Activated naive CD4-positive, alpha-beta T cell treated with anti-CD3 and anti-CD28 coated beads, Interleukin-2, amount 10 ng/mL, durations not matched to agents 7 days and 5 days (primary cell): ENCODE results near the gene SLC27A5.

Source experiments
- CTCF ChIA-PET: fragments of 350-600 bp; sonication (Branson Sonifier 250); formaldehyde crosslinking; loops from one replicate; lab custom pipeline; 2021; ENCODE audit warnings: antibody characterized with exemption; lab: Charles Lee
- DNase-seq: peaks from one replicate; pipeline ENCODE4 v3.0.0-alpha.2; 2020
- H3K27ac Mint-ChIP-seq: one replicate; pipeline ENCODE4 v1.8.0; 2021; ENCODE audit warnings: mild to moderate bottlenecking, moderate library complexity, mixed read lengths
- H3K27me3 Mint-ChIP-seq: one replicate; pipeline ENCODE4 v1.8.0; 2021; ENCODE audit warnings: mild to moderate bottlenecking, mixed read lengths
- H3K36me3 Mint-ChIP-seq: one replicate; pipeline ENCODE4 v1.8.0; 2021; ENCODE audit warnings: mixed read lengths
- H3K4me1 Mint-ChIP-seq: one replicate; pipeline ENCODE4 v1.8.0; 2021; ENCODE audit warnings: mixed read lengths
- H3K4me3 Mint-ChIP-seq: one replicate; pipeline ENCODE4 v1.8.0; 2021; ENCODE audit warnings: mild to moderate bottlenecking, moderate library complexity, mixed read lengths
- H3K9me3 Mint-ChIP-seq: one replicate; pipeline ENCODE4 v1.8.0; 2021; ENCODE audit warnings: mixed read lengths

Gene SLC27A5, protein sequence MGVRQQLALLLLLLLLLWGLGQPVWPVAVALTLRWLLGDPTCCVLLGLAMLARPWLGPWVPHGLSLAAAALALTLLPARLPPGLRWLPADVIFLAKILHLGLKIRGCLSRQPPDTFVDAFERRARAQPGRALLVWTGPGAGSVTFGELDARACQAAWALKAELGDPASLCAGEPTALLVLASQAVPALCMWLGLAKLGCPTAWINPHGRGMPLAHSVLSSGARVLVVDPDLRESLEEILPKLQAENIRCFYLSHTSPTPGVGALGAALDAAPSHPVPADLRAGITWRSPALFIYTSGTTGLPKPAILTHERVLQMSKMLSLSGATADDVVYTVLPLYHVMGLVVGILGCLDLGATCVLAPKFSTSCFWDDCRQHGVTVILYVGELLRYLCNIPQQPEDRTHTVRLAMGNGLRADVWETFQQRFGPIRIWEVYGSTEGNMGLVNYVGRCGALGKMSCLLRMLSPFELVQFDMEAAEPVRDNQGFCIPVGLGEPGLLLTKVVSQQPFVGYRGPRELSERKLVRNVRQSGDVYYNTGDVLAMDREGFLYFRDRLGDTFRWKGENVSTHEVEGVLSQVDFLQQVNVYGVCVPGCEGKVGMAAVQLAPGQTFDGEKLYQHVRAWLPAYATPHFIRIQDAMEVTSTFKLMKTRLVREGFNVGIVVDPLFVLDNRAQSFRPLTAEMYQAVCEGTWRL

DNA sequence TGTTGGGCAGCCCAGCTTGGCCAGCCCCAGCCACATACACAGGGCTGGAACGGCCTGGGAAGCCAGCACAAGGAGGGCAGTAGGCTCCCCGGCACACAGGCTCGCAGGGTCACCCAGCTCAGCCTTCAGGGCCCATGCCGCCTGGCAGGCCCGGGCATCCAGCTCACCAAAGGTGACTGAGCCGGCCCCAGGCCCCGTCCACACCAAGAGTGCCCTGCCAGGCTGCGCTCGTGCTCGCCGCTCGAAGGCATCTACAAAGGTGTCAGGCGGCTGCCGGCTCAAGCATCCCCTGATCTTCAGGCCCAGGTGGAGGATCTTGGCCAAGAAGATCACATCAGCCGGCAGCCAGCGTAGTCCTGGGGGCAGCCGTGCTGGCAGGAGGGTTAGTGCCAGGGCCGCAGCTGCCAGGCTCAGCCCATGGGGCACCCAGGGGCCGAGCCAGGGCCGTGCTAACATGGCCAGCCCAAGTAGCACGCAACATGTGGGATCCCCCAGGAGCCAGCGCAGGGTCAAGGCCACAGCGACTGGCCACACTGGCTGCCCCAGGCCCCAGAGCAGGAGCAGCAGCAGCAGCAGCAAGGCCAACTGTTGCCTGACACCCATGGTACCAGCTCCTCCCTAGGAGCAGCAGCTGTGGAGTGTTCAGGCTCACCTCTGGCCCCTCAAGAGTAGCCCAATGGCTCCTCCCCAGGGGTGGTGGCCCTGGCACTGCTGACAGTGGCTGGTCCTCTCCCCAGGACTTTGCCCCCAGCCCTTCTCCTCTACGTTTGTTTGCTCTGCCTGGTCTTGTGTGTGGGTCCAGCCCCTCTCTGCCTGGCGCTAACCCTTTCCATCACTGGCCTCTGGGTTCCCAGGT is at the start of gene SLC27A5:
Gene SLC27A5 (minus strand): TSS at position 640 of the 856 bp plus-strand sequence. CDS start 37 bp downstream, at position 603.
- Mint-ChIP-seq H3K36me3 (peaks cover 18% of the 10 kb centered on the region), H3K27ac (no peak within 1 kb of the TSS), H3K9me3 (peaks cover 9% of the 10 kb centered on the region), H3K27me3 (no peaks in the 10 kb centered on the region), H3K4me1 (peaks cover 30% of the 10 kb centered on the region), H3K4me3 (no peak within 1 kb of the TSS)
- no peak for DNase-seq
- CTCF ChIA-PET, result no interaction called here

DNA sequence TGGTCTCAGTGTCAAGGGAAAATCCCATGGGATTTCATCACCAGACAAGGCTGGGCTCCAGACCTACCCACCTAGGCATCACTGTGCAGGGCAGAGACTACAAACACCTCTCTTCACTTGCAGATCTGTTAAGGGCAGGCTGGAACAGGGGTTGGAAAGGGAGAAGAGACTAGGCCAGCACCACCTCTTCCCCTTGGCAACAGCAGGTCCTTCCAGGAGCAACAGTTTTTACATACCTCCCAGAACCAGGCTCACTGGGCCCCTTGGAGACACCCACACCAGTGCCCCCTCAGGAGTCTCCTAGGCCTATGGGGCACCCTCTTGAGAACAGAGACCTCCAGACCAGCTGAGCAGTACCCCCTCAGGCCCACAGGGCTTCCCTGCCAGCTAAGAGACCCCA is 49.1 kb upstream of the SLC27A5 start:
- Mint-ChIP-seq H3K9me3 (no peaks in the 10 kb centered on the region), H3K4me3 (peak overlapping the region; percentile 83), H3K36me3 (peaks cover 37% of the 10 kb centered on the region), H3K27ac (peak overlapping the region; percentile 62), H3K4me1 (peaks cover 74% of the 10 kb centered on the region), H3K27me3 (peaks cover 8% of the 10 kb centered on the region)
- DNase-seq, result no peak
- CTCF ChIA-PET, result interaction anchor here (1.9 to 3.4 kb wide), 3 partner anchors 20 to 47 kb away, joined by 5 to 20 read pairs (median 10); partner anchors contain the start of gene ZBTB45

DNA sequence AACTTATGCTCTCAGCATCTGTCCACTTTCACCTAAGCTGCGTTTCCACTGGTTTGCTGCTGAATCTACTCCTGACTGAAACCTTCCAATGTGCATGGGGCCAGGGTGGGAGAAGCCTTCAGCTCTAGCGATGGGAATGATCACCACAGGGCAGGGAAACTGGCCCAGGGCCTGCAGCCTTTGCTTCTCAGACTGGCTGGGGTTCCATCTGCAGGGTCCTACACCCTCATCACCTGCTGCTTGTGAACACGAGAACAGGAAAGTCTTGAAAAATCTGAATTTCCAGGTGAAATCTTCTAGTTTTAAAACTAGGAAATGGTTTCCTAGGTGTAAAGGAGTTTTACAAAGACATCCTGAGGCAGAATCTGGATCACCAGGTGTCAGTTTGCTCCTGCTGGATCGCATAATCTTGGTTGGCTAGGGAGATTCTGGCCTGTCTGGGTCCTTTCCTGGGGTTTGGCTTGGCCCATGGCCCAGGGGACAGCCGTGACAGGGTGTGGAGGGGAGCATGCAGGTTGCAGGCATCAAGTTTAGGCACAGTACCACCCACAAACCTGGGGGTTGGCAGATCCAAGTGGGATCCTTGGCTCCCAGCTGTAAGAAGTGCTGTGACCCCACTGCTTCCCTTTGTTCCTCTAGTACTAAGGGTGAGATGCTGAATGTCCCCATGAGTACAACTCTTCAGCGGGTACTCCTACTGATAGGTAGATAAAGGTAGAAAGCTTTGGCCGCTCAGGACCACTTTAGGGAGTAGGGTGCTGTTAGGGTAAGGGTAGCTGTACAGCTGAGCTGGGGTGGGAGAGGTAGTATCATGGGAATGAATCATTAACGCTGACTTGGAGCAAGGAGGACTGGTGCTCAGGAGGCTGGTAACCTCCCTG is 48.5 kb upstream of the SLC27A5 start:
- peaks cover 76% of the 10 kb centered on the region for H3K4me1 Mint-ChIP-seq
- DNase-seq, result no peak
- H3K27ac Mint-ChIP-seq, result peak overlapping the region; percentile 98
- H3K36me3 Mint-ChIP-seq, result peaks cover 40% of the 10 kb centered on the region
- H3K27me3 Mint-ChIP-seq, result peaks cover 8% of the 10 kb centered on the region
- H3K4me3 Mint-ChIP-seq, result peak overlapping the region; percentile 96
- CTCF ChIA-PET, result interaction anchor here (3.3 to 3.4 kb wide), 2 partner anchors 21 to 41 kb away, joined by 10 to 20 read pairs; partner anchors contain the start of gene ZBTB45
- no peaks in the 10 kb centered on the region for H3K9me3 Mint-ChIP-seq

DNA sequence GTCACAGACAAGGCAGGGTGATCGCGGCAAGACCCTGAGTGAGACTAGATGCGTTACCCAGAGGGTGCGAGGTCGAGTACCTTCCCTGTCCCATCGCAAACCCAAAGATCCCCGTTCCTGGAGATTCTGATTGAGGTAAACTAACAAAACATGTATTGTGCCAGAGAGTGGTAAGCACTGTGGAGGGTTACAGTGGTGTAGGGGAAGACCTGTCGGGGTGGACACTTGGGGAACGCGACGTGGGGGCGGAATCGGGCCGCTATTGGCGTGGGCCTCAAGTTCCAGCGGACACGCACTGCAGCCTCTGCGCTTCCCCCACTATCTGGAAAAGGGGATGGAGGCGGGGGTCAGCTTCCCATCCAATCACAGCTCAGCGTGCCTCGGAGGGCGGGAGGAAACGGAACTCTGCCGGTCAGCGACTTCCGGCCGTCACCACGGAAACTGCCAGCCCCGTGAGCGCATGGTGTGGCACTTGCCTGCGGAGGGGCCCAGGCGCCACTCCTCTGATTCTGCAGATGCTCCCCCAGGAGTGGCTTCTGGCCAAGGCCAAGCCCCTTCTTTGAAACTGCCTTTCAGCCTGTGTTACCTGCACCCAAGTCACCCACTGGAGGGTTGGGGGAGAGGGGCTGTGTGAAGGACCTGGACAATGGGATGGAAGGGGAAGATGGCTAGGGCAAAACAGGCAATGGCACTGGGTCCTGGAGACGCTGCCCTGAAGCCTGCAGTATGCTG is 47.6 kb upstream of the SLC27A5 start:
- CTCF ChIA-PET, result interaction anchor here (3.4 kb wide), 1 partner anchor 22 kb away, joined by 10 read pairs; no protein-coding TSS in a partner anchor

GRCh38 chr19:58558623-58559274 is 47.0 kb upstream of the SLC27A5 start:
- H3K9me3 Mint-ChIP-seq, result no peaks in the 10 kb centered on the region
- H3K36me3 Mint-ChIP-seq, result peaks cover 46% of the 10 kb centered on the region
- peak overlapping the region; percentile 96 for H3K4me3 Mint-ChIP-seq
- peaks cover 79% of the 10 kb centered on the region for H3K4me1 Mint-ChIP-seq
- CTCF ChIA-PET, result no interaction called here
- H3K27me3 Mint-ChIP-seq, result peaks cover 6% of the 10 kb centered on the region
- peak; percentile 100 for DNase-seq
- H3K27ac Mint-ChIP-seq, result peak overlapping the region; percentile 98

More for the DNA sequence above, 47.6 kb upstream of the SLC27A5 start:
- H3K27ac Mint-ChIP-seq, result peak overlapping the region; percentile 98
- peaks cover 79% of the 10 kb centered on the region for H3K4me1 Mint-ChIP-seq
- peaks cover 8% of the 10 kb centered on the region for H3K27me3 Mint-ChIP-seq
- H3K9me3 Mint-ChIP-seq, result no peaks in the 10 kb centered on the region
- DNase-seq, result peak; percentile 83
- peaks cover 44% of the 10 kb centered on the region for H3K36me3 Mint-ChIP-seq
- peak overlapping the region; percentile 96 for H3K4me3 Mint-ChIP-seq

DNA sequence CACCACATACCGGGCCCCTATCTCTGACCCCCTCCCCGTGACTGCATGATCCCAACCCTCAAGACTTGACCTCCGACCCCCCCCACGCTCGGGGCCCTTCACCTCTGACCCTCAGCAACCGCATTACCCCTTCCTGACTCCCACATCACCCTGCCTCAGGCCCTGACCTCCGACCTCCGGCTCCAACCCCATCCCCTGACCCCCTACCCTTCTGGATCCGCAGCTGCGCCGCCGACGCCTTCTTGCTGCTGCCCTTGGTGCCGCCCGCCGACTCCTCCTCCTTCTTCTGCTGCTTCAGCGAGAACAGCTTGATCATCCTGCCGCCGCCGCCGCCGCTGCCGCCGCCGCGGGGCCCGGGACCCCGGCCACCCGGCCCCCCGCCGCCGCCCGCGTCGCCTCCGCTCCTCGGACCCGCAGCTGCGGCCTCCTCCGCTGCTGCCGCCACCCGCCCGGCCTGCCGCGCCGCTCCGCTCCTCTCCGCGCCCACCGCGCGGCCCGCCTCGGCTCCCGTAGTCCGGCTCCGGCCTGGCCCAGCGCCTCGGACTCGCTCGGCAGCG is 46.4 kb upstream of the SLC27A5 start, which contains the start of gene UBE2M:
Gene UBE2M (minus strand): TSS at position 546 of the 557 bp plus-strand sequence. CDS start 230 bp downstream, at position 316.
- H3K36me3 Mint-ChIP-seq, result peaks cover 45% of the 10 kb centered on the region
- no peaks in the 10 kb centered on the region for H3K9me3 Mint-ChIP-seq
- no peaks in the 10 kb centered on the region for H3K27me3 Mint-ChIP-seq
- peaks cover 76% of the 10 kb centered on the region for H3K4me1 Mint-ChIP-seq
- peak within 1 kb of the TSS; percentile 98 for H3K27ac Mint-ChIP-seq
- CTCF ChIA-PET, result interaction anchor here (1.6 kb wide), 1 partner anchor 44 kb away, joined by 3 read pairs; no protein-coding TSS in a partner anchor
- peak within 1 kb of the TSS; percentile 96 for H3K4me3 Mint-ChIP-seq
- DNase-seq, result peak; percentile 82

- CTCF ChIA-PET, result interaction anchor here (0.9 to 1.6 kb wide), 2 partner anchors 37 to 43 kb away, joined by 3 to 4 read pairs; partner anchors contain the start of gene ZBTB45
- Mint-ChIP-seq H3K36me3 (peaks cover 48% of the 10 kb centered on the region), H3K4me3 (peak overlapping the region; percentile 96), H3K4me1 (peaks cover 77% of the 10 kb centered on the region), H3K9me3 (no peaks in the 10 kb centered on the region), H3K27ac (peak overlapping the region; percentile 96), H3K27me3 (no peaks in the 10 kb centered on the region)
- no peak for DNase-seq
Measured at GRCh38 chr19:58557221-58558065, 45.7 kb upstream of the SLC27A5 start.

DNA sequence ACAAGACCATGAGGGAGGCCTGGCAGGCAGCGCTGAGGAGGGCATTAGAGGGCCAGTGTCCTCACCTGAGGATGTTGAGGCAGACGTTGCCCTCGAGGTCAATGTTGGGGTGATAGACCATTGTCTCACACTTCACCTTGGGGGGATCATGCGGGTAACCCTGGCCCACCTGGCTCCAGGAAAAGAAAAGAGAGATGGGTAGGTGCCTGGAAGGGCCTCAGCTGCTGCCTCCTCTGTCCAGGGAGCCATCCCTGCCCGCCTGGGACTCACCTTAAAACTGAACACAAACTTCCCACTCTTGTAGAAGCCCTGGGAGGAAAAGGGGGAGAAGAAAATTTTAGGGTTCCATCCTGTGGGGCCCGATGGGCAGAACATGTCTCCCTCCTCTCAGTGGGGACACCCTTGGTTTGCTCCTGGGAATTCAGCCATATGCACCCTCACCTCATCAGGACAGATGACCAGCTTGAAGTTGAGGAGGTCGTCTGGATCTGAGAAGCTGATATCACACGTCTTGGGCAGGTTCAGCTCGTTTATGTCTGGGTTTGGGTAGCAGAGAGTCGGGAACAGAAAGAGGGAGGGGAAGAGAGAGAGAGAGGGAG is 44.9 kb upstream of the SLC27A5 start:
- H3K4me3 Mint-ChIP-seq, result peak overlapping the region; percentile 96
- no peaks in the 10 kb centered on the region for H3K9me3 Mint-ChIP-seq
- CTCF ChIA-PET, result interaction anchor here (0.9 to 1.6 kb wide), 2 partner anchors 37 to 42 kb away, joined by 3 to 4 read pairs; partner anchors contain the start of gene ZBTB45
- peaks cover 70% of the 10 kb centered on the region for H3K4me1 Mint-ChIP-seq
- DNase-seq, result no peak
- peak overlapping the region; percentile 94 for H3K27ac Mint-ChIP-seq
- H3K27me3 Mint-ChIP-seq, result no peaks in the 10 kb centered on the region
- peaks cover 55% of the 10 kb centered on the region for H3K36me3 Mint-ChIP-seq

- CTCF ChIA-PET, result interaction anchor here (1.4 to 3.0 kb wide), 2 partner anchors 37 to 42 kb away, joined by 5 to 21 read pairs; partner anchors contain the start of gene ZBTB45
- Mint-ChIP-seq H3K4me1 (peaks cover 64% of the 10 kb centered on the region), H3K4me3 (peak overlapping the region; percentile 96), H3K27ac (peak overlapping the region; percentile 94), H3K27me3 (no peaks in the 10 kb centered on the region), H3K9me3 (no peaks in the 10 kb centered on the region), H3K36me3 (peaks cover 57% of the 10 kb centered on the region)
- no peak for DNase-seq
Measured at GRCh38 chr19:58555920-58556621, 44.3 kb upstream of the SLC27A5 start.

DNA sequence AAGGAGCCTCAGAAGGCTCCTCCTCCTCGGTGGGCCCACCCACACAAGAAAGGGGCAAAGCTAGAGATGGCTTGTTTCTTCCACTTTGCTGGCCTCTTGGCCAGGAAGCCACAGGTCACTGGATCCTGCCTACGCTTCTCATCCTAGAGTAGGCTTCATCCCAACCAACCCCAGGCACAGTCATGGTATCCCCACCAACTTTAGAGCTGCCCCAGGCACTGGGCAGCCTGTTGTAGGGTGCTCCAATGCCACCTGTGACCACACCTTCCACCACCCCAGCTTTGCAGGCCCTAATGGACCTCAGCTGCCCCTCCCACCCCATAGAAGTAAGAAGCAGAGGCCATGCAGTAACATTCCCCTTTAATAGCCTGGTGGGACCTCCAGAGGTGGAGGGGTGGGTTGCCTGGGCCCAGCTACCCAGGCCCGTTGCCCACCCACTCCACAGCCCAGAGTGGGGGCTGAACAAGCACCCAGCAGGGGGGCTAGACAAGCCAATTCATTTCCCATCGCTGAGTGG is 43.6 kb upstream of the SLC27A5 start:
- CTCF ChIA-PET, result interaction anchor here (0.7 to 3.0 kb wide), 6 partner anchors 17 to 41 kb away, joined by 3 to 21 read pairs (median 4); partner anchors contain the start of gene ZBTB45
- no peak for DNase-seq
- Mint-ChIP-seq H3K4me1 (peaks cover 59% of the 10 kb centered on the region), H3K36me3 (peaks cover 61% of the 10 kb centered on the region), H3K27me3 (no peaks in the 10 kb centered on the region), H3K27ac (peak overlapping the region; percentile 94), H3K9me3 (no peaks in the 10 kb centered on the region), H3K4me3 (peak overlapping the region; percentile 94)
